ENCODE results near the gene MACROH2A2.
"Not testable (repeated sequence)": the region's sequence is repeated elsewhere in the genome, so short reads cannot be mapped to it uniquely, and the experiment has no call there.

The MACROH2A2 gene

DNA sequence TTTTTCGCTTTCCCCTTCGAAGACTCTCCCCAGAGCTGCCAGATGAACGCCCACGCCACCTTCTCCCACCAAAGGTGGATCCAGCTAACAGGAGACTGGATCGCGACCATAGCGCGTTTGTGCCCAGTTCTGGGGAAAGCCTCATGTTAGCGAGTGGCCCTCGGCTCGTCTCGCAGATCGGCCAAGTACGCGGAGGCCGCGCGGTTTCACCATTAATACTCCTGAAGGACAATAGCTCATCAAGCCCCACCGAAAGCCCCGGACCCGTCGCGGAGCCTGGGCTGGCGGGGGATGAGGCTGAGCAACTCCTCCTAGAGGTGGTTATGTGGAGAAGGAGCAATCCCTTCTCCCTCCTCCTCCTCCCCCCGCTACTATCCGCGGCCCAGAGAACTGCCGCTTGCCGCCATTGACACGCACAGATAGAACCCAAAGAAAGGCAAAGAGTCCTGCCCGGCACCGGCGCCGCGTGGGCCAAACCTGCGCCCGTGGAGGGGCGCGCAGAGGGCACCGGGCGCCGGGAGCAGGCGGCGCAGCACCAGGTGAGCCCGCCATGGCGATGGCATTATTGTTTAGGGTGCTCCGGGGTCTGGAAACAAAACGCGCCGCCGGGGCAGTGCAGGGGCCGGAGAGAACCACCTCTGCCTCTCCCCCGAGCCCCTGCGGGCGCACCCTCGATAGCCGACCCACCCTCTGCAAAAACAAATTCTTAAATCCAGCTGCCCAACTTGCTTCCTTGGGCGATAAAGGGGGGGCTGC, at the start of gene MACROH2A2:
MACROH2A2 (plus strand) TSS at position 385 of the 756 bp plus-strand sequence. CDS start 22,813 bp downstream, outside the sequence.
- DNase-seq (ENCODE audit: low read depth in 2 of 2), result no peak

DNA sequence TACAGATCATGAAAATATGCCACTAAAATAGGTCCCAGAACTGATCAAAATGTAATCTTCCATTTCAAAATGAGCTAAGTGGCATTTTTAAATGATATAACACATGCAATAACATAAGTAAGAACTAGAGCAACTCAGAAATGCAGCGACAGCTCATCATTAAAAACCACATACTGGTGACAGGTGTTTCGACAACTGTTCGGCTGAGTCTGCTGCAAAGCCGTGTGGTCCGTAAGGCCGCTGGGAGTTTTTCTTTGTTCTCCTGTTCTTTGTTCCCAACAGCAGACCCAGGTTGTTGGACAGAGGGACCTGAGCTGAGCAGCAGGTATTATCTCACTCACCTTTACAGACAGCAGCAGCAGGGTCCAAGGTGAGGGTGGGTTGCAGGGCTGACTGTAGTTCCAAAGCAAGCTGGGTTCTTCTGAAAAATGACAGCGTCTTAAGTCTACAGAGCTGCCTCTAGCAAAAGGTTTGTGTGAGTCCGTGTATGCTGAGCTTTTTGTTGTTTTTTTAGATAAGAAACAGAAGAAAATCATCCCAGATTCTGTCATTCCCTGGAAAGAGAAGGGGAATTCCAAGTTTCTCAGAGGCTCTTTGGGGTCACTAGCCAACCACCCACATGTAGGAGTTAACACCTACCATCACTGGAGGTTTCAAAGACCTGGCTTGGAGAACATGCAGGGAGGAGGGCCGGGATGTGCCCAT, 45.4 kb upstream of the MACROH2A2 start:
- no peak for DNase-seq (ENCODE audit: low read depth in 2 of 2)

DNA sequence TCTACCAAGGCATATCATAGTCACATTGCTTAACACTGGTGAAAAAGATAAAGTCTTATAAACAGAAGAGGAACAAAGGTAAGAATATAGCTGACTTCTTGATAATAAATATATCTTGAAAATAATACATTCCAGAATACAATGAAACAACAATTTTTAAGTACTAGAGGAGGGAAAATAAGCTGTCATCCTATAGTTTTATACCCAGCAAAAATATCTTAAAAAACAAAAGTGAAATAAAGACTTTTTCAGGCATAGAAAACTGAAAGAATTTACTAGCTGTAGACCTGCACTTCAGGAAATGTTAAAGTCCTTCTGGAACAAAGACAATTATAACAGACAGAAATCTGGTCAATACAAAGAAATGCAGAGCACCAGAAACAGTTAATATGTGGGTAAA, 21.4 kb upstream of the MACROH2A2 start:
- no peak for DNase-seq (ENCODE audit: low read depth in 2 of 2)

GRCh38 chr10:70032667-70033289, 19.9 kb upstream of the MACROH2A2 start:
- DNase-seq (ENCODE audit: low read depth in 2 of 2), result no peak

DNA sequence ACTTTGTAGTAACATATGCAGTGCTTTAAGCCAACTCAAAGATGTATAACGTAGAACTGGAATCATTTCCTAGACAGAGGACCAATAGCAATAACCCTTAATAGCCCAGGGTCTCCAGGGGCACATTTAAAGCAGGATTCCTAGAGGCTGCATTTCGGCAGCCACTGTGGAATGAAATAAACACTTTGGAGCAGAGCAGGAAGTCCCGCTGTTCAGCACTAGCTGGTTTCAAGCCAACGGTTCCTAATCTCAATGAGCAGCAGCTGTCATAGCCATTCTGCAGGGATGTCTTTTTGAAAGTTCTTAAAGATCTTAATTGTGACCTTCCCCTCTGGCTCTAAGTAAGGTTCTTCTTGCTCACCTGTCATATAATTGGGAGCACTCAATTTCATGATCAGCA, 18.4 kb upstream of the MACROH2A2 start:
- DNase-seq (ENCODE audit: low read depth in 2 of 2), result no peak

GRCh38 chr10:70035531-70035930, 17.1 kb upstream of the MACROH2A2 start:
- no peak for DNase-seq (ENCODE audit: low read depth in 2 of 2)

- no peak for DNase-seq (ENCODE audit: low read depth in 2 of 2)
Observed at GRCh38 chr10:70038923-70039322, 13.7 kb upstream of the MACROH2A2 start.

DNA sequence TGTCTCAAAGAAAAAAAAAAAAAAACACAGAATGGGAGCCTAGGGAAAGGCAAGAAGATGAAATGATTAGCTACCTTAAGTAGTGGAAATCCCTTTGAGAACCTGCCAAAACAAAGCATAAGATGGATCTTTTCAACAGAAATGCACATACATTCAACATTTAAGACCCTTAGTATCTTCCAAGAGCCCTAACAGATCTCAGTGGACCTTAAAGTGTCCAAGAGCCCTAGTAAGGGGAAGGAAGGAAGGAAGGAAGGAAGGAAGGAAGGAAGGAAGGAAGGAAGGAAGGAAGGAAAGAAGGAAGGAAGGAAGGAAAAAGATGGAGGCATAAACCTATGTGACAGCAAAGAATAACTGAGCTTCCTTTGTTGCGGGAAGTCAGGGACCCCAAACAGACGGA, 11.6 kb upstream of the MACROH2A2 start:
- no peak for DNase-seq (ENCODE audit: low read depth in 2 of 2)

DNA sequence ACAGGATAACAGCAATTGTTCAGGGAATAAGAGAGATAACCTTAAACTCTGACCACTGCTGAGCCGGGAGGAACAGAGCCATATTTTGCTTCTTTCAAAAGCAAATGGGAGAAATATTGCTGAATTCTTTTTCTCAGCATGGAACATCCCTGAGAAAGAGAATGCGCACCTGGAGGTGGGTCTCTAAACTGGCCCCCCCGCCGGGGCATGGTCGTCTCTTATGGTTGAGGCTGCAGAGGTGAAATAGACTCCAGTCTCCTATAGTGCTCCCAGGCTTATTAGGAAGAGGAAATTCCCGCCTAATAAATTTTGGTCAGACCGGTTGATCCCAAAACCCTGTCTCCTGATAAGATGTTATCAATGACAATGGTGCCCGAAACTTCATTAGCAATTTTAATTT, 10.9 kb upstream of the MACROH2A2 start:
- not testable (repeated sequence) for DNase-seq (ENCODE audit: low read depth in 2 of 2)

DNA sequence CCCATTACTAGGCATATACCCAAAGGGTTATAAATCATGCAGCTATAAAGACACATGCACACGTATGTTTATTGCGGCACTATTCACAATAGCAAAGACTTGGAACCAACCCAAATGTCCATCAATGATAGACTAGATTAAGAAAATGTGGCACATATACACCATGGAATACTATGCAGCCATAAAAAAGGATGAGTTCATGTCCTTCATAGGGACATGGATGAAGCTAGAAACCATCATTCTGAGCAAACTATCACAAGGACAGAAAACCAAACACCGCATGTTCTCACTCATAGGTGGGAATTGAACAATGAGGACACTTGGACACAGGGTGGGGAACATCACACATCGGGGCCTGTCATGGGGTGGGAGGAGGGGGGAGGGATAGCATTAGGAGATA, 5.6 kb upstream of the MACROH2A2 start:
- not testable (repeated sequence) for DNase-seq (ENCODE audit: low read depth in 2 of 2)

- DNase-seq (ENCODE audit: low read depth in 2 of 2), result no peak
Observed at GRCh38 chr10:70048030-70048723, 4.5 kb upstream of the MACROH2A2 start.

- no peak for DNase-seq (ENCODE audit: low read depth in 2 of 2)
Observed at GRCh38 chr10:70051848-70052247, 798 bp upstream of the MACROH2A2 start.

- DNase-seq (ENCODE audit: low read depth in 2 of 2), result no peak
Observed at GRCh38 chr10:70053218-70053840, 683 bp downstream of the MACROH2A2 start.

- no peak for DNase-seq (ENCODE audit: low read depth in 2 of 2)
Observed at GRCh38 chr10:70053841-70054288, 1.2 kb downstream of the MACROH2A2 start.

DNA sequence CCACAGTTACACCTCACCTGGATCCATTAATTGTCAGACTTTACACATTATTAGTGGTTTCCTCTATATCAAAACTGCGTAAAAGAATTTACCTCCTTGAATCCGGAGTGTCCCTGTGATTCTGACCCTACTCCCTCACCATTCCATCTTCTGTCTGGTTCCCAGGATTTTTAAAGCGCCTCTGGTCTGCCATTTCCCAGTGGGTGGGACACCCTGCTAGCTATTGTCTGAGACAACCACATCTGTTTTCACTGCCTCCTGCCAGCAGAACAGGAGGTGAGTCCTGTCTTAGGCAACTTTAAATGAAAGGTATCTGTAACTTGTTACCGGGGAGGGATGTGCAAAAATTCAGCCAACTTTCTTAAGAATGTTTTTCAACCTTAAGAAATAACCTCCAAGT, 2.3 kb downstream of the MACROH2A2 start:
- no peak for DNase-seq (ENCODE audit: low read depth in 2 of 2)

DNA sequence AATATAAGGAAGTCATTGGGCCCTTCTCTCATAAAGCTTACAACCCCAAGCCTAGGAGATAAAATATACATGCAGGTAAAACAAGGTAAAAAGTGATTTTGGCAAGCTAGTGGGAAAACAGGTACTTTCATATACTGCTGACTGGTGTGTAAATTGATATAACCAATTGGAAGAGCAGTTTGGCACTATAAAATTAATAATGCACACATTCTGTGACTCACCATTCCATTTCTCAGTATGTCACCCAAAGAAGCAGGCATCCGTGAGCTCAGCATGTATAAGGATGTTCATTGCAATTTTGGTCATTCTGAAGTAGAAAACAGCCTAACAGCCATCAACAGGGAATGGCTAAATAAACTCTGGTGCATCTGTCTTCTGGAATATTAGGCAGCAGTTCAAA, 2.9 kb downstream of the MACROH2A2 start:
- DNase-seq (ENCODE audit: low read depth in 2 of 2), result no peak

DNA sequence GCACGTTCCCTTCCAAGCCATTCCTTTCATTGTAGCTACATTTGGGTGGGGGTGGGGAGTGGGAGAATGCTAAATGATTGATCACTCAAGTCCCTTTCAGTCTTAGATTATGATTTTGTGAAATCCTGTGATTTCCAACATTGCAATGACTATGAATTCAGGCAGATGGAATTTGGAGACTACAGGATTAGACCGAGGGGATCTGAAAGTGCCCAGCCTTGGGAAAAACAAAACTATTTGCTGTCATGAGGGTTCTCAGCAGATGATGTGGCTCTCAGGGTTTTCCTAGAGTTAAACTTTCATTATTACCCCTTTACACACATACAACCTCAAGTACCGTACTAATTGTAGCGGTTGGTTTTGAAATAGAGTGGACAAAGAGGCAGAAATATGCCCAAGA, 4.7 kb downstream of the MACROH2A2 start:
- DNase-seq (ENCODE audit: low read depth in 2 of 2), result no peak

- DNase-seq (ENCODE audit: low read depth in 2 of 2), result no peak
Observed at GRCh38 chr10:70060389-70060788, 7.7 kb downstream of the MACROH2A2 start.

GRCh38 chr10:70063418-70064098, 10.9 kb downstream of the MACROH2A2 start:
- no peak for DNase-seq (ENCODE audit: low read depth in 2 of 2)

DNA sequence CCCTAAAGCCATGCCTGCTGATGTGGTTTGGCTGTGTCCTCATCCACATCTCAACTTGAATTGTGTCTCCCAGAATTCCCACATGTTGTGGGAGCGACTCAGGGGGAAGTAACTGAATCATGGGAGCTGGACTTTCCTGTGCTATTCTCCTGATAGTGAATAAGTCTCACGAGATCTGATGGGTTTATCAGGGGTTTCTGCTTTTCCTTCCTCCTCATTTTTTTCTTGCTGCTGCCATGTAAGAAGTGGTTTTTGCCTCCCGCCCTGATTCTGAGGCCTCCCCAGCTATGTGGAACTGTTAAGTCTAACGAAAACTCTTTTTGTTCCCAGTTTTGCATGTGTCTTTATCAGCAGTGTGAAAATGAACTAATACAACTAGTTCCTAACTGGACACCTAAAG, 11.8 kb downstream of the MACROH2A2 start:
- DNase-seq (ENCODE audit: low read depth in 2 of 2), result no peak

GRCh38 chr10:70066190-70066589, 13.5 kb downstream of the MACROH2A2 start:
- no peak for DNase-seq (ENCODE audit: low read depth in 2 of 2)

Data from stimulated activated CD8-positive, alpha-beta memory T cell treated with anti-CD3 and anti-CD28 coated beads, Interleukin-15, amount 100 ng/mL, for 4 hours (primary cell).